Measurements from ENCODE around the gene NHERF2.
"Not testable (repeated sequence)": the region's sequence is repeated elsewhere in the genome, so short reads cannot be mapped to it uniquely, and the experiment has no call there.

The NHERF2 gene

DNA sequence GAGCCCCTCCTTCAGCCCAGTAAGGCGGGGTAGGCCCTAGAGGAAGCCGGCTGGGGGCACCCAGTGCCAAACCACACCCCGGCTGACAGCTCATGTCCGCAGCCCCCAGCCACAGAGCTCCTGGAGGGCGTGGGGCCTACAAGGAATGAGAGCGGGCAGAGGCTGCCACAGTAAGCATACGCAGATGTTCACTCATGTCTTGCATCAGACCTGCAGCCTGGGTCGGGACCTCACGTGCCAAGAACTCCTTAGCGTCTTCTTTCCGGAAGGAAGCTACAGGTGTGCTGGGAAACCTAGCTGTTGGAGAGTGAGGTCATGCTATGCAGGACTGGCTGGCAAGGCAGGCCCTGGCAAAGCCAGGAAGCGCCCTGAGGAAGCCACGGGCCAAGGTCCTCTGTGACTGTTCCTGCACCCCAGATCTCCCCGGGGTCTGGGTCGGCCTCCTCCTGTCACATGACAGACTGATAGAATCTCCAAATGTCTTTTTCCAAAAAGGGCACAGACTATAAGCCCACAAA, 18.6 kb upstream of the NHERF2 start:
- no peak for DNase-seq
- Histone ChIP-seq H3K27ac (no peak overlapping the region), H3K36me3 (replicated peaks) (peaks cover 6% of the 10 kb centered on the region), H3K4me3 (ENCODE audit: low read depth, low read length) (peak overlapping the region; percentile 73), H3K27me3 (replicated peaks) (no peaks in the 10 kb centered on the region)
- TF ChIP-seq, protein P1, sequence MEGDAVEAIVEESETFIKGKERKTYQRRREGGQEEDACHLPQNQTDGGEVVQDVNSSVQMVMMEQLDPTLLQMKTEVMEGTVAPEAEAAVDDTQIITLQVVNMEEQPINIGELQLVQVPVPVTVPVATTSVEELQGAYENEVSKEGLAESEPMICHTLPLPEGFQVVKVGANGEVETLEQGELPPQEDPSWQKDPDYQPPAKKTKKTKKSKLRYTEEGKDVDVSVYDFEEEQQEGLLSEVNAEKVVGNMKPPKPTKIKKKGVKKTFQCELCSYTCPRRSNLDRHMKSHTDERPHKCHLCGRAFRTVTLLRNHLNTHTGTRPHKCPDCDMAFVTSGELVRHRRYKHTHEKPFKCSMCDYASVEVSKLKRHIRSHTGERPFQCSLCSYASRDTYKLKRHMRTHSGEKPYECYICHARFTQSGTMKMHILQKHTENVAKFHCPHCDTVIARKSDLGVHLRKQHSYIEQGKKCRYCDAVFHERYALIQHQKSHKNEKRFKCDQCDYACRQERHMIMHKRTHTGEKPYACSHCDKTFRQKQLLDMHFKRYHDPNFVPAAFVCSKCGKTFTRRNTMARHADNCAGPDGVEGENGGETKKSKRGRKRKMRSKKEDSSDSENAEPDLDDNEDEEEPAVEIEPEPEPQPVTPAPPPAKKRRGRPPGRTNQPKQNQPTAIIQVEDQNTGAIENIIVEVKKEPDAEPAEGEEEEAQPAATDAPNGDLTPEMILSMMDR (IDR thresholded peaks at IDR 0.05; ENCODE audit: low read depth, low read length, missing control alignments): no peak
- in situ Hi-C loops (cut with HindIII; ENCODE audit: low pct_ligation_motif_present, low sequenced_read_pairs): no loop called here

DNA sequence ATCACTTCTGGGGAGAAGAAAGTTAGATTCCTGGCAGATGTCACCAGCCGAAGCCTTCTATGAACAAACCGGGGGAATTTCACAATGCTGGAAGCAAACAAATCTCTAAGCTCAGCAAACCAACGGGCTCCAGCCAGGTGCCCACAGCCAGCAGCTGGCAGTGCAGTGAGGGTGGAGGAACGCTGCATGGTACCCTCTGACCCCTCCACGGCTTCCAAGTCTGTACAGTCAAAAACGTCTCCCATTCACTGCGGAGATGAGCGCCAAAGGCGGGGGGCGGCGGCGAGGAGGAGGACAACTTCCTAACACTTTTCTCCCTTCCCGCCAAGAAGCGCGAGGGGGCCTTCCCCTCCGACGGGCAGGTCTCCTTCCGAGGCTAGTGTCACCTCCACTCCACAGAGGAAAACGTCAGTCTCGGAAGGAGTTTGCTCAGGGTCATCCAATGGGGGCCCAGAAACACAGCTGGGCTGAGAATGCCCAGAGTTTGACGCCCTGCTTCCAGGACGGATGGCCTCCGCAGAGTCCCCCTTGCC, 18.0 kb upstream of the NHERF2 start:
- Histone ChIP-seq H3K36me3 (replicated peaks) (no peaks in the 10 kb centered on the region), H3K4me3 (ENCODE audit: low read depth, low read length) (peak overlapping the region; percentile 73), H3K27ac (peak overlapping the region; percentile 69), H3K27me3 (replicated peaks) (no peaks in the 10 kb centered on the region)
- TF ChIP-seq, protein P1 (IDR thresholded peaks at IDR 0.05; ENCODE audit: low read depth, low read length, missing control alignments): no peak
- no peak for DNase-seq
- in situ Hi-C loops (cut with HindIII; ENCODE audit: low pct_ligation_motif_present, low sequenced_read_pairs): no loop called here

- no peaks in the 10 kb centered on the region for H3K36me3 ChIP-seq (replicated peaks)
- H3K27ac ChIP-seq: peak overlapping the region; percentile 69
- H3K27me3 ChIP-seq (replicated peaks): no peaks in the 10 kb centered on the region
- H3K4me3 ChIP-seq (ENCODE audit: low read depth, low read length): peak overlapping the region; percentile 73
- DNase-seq: no peak
- in situ Hi-C loops (cut with HindIII; ENCODE audit: low pct_ligation_motif_present, low sequenced_read_pairs): no loop called here
- TF ChIP-seq, protein P1 (IDR thresholded peaks at IDR 0.05; ENCODE audit: low read depth, low read length, missing control alignments): no peak
Observed at GRCh38 chr16:2009164-2009711, 17.5 kb upstream of the NHERF2 start.

- Histone ChIP-seq H3K36me3 (replicated peaks) (no peaks in the 10 kb centered on the region), H3K27ac (peak within 1 kb of the TSS; percentile 92), H3K27me3 (replicated peaks) (no peaks in the 10 kb centered on the region), H3K4me3 (ENCODE audit: low read depth, low read length) (peak within 1 kb of the TSS; percentile 81)
- TF ChIP-seq, protein P1 (IDR thresholded peaks at IDR 0.05; ENCODE audit: low read depth, low read length, missing control alignments): no peak
- peak; percentile 51 for DNase-seq
- in situ Hi-C loops (cut with HindIII; ENCODE audit: low pct_ligation_motif_present, low sequenced_read_pairs): no loop called here
Observed at GRCh38 chr16:2009791-2010510, 16.8 kb upstream of the NHERF2 start, which contains the start of gene ZNF598. Gene ZNF598 (minus strand): TSS chr16:2009821.

GRCh38 chr16:2011726-2012125, 15.0 kb upstream of the NHERF2 start:
- H3K27ac ChIP-seq; H3K4me3 ChIP-seq (ENCODE audit: low read depth, low read length); in situ Hi-C loops (cut with HindIII; ENCODE audit: low pct_ligation_motif_present, low sequenced_read_pairs); H3K36me3 ChIP-seq (replicated peaks); H3K27me3 ChIP-seq (replicated peaks); DNase-seq: not testable (repeated sequence)

DNA sequence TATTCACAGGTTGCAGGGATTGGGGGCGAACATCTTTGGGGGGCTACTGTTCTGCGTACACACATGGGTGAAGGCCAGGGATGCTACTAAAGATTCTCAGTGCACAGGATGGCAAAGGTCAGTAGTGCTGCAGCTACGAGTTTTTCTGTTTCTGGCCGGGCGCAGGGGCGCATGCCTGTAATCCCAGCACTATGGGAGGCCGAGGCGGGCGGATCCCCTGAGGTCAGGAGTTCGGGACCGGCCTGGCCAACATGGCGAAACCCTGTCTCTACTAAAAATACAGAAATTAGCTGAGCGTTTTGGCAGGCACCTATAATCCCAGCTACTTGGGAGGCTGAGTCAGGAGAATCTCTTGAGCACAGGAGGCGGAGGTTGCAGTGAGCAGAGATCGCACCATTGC, 13.2 kb upstream of the NHERF2 start:
- Histone ChIP-seq H3K27ac (no peak overlapping the region), H3K36me3 (replicated peaks) (no peaks in the 10 kb centered on the region), H3K4me3 (ENCODE audit: low read depth, low read length) (no peak overlapping the region), H3K27me3 (replicated peaks) (no peaks in the 10 kb centered on the region)
- in situ Hi-C loops (cut with HindIII; ENCODE audit: low pct_ligation_motif_present, low sequenced_read_pairs): no loop called here
- DNase-seq: no peak
- TF ChIP-seq, protein P1 (IDR thresholded peaks at IDR 0.05; ENCODE audit: low read depth, low read length, missing control alignments): no peak
